GM06990 (cell line): ENCODE measurements around the gene PDSS2.
"Not testable (repeated sequence)": the region's sequence is repeated elsewhere in the genome, so short reads cannot be mapped to it uniquely, and the experiment has no call there.

ENCODE experiments used
- DNase-seq: peaks from one replicate; pipeline ENCODE4 v3.0.0-alpha.2; 2011; ENCODE audit not compliant: insufficient read length; ENCODE audit errors: extremely low read depth
- H3K27me3 ChIP-seq: replicated peaks from 2 replicates; pipeline ENCODE4 v1.6.0; 2011; ENCODE audit warnings: low read length; ENCODE audit not compliant: control insufficient read depth, insufficient read depth
- H3K36me3 ChIP-seq: 2 replicates; pipeline ENCODE4 v1.5.1; 2011; ENCODE audit warnings: low read length; ENCODE audit not compliant: control insufficient read depth, insufficient read depth
- H3K4me3 ChIP-seq: replicated peaks from 2 replicates; pipeline ENCODE4 v1.5.1; 2011; ENCODE audit warnings: low read depth, mild to moderate bottlenecking, control low read depth, low read length
- TF ChIP-seq, protein P1 (sequence below): IDR thresholded peaks from 2 replicates; pipeline ENCODE4 v1.5.1; 2011; ENCODE audit warnings: low read length, control low read depth, mild to moderate bottlenecking, inconsistent platforms; ENCODE audit not compliant: insufficient read depth, poor library complexity, severe bottlenecking

Gene PDSS2

DNA sequence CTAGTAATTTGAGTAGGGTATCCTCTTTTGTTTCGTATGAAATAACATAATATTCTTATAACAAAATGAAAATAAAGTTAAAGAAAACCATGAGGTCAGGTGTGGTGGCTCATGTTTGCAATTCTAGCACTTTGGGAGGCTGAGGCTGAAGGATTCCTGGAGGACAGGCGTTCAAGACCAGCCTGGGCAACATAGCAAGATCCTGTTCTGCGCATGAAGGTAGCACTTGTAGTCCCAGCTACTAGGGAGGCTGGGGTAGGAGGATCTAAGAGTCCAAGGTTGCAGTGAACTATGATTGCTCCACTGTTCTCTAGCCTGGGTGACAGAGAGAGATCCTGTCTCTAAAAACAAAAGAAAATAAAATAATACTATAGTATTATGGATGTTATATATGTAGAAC, 145.6 kb downstream of the PDSS2 start:
- no peaks in the 10 kb centered on the region for H3K27me3 ChIP-seq
- no peak overlapping the region for H3K4me3 ChIP-seq
- TF ChIP-seq, protein P1, sequence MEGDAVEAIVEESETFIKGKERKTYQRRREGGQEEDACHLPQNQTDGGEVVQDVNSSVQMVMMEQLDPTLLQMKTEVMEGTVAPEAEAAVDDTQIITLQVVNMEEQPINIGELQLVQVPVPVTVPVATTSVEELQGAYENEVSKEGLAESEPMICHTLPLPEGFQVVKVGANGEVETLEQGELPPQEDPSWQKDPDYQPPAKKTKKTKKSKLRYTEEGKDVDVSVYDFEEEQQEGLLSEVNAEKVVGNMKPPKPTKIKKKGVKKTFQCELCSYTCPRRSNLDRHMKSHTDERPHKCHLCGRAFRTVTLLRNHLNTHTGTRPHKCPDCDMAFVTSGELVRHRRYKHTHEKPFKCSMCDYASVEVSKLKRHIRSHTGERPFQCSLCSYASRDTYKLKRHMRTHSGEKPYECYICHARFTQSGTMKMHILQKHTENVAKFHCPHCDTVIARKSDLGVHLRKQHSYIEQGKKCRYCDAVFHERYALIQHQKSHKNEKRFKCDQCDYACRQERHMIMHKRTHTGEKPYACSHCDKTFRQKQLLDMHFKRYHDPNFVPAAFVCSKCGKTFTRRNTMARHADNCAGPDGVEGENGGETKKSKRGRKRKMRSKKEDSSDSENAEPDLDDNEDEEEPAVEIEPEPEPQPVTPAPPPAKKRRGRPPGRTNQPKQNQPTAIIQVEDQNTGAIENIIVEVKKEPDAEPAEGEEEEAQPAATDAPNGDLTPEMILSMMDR = no peak
- DNase-seq = no peak
- no peaks in the 10 kb centered on the region; the same call in 1 of the 2 replicates for H3K36me3 ChIP-seq

DNA sequence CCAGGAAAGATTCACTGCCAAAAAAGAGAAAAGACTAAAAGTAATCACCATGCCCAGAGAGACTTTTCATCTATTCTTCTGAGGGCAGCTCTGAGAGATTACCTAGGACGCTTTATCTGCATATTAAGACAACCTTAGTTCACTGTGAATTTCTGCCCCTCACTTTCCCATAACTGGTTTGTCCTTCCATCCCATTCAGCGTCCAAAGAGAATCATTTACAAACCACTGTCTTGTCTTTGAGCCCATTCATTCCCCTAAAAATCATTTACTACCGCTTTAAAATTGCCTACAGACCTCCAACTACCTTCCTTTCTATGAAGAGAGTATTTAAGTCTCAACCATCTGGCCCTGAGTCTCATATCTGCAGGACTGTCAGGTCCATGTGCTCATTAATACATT, 149.0 kb downstream of the PDSS2 start:
- Histone ChIP-seq H3K27me3 (no peaks in the 10 kb centered on the region), H3K4me3 (no peak overlapping the region), H3K36me3 (no peaks in the 10 kb centered on the region; the same call in 1 of the 2 replicates)
- TF ChIP-seq, protein P1 = no peak
- no peak for DNase-seq

DNA sequence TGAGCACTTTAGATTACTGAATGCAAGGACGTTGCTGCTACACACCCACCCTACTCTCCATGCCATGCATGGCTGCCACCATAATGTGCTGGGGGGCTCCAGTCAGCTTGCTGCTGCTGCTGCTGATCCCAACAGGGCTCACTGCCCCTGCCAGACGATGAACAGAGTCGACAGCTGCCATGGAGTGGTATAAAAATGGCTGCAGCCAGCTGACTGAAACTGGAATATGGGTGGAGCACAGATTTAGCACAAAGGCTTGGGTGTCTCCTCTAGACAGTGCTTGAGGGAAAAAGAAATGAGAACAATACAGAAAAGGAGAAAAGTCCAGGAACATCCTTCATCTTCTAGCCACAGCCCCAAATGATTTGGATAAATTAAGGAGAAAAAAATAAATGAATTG, 150.7 kb downstream of the PDSS2 start:
- TF ChIP-seq, protein P1 = no peak
- H3K27me3 ChIP-seq = no peaks in the 10 kb centered on the region
- no peak for DNase-seq
- H3K4me3 ChIP-seq = no peak overlapping the region
- H3K36me3 ChIP-seq = no peaks in the 10 kb centered on the region; the same call in 1 of the 2 replicates

DNA sequence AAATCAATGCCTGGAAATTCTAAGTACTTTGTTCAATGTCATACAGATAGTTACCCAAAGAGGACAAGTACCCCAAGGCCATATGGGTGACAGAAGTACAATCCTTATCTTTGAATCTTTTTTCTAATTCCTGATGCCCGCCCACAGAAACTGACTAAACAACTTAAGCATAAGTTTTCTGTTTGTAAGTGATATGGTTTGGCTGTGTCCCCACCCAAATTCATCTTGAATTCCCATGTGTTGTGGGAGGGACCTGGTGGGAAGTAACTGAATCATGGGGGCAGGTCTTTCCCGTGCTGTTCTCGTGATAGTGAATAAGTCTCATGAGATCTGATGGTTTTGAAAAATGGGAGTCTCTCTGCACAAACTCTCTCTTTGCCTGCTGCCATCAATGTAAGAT, 153.4 kb downstream of the PDSS2 start:
- not testable (repeated sequence) for H3K36me3 ChIP-seq, H3K27me3 ChIP-seq, H3K4me3 ChIP-seq, DNase-seq

DNA sequence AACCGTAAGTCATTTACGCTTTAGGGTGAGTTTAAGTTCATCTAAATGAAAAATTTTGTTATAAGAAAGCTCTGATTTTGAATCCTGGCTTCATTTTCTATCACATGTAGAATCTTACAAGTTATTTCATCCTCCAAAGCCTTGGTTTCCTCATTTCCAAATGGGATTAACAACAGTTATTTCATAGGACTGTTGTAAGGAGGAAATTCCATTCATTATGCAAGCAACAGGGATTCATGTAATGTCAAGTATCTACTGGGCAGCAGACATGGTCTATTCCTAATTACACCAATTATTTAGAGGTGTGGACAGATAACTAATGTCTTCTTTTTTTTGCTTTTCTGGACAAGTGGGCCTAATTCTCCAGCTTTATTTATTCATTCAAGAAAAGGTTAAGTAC, 154.0 kb downstream of the PDSS2 start:
- Histone ChIP-seq H3K27me3 (no peaks in the 10 kb centered on the region), H3K4me3 (no peak overlapping the region), H3K36me3 (no peaks in the 10 kb centered on the region)
- TF ChIP-seq, protein P1 = no peak
- DNase-seq = no peak

DNA sequence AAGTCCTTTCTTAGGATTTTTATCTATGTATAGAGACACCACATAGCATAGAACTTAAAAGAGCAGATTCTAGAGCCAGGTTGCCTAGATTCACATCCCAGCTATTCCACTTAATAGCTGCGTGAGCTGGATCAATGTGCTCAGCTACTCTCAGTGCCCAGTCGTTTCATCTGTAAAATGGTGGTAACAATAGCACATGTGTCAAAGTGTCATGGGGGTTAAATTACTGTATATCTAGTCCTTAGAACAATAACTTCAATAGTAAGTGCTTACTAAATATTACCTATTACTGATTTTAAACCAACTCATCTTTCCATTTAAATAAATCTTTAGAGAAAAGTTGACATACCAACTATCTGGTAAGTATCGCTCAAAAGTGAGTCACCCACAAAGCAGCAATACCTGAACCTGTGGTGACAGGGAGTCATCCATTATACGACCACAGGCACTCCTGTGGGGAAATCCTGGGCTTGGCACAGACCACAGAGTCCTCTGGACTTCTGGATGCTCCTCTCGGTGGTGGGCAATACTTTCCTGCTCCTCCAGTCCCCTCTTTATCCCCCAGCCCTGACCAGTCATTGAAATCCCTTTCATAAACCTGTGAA, 154.8 kb downstream of the PDSS2 start:
- Histone ChIP-seq H3K27me3 (no peaks in the 10 kb centered on the region), H3K4me3 (no peak overlapping the region), H3K36me3 (no peaks in the 10 kb centered on the region)
- TF ChIP-seq, protein P1 = no peak
- no peak for DNase-seq
